K562 (cell line): ENCODE measurements around the gene C9. TPM values are rescaled to one million over a fixed set of nuclear protein-coding genes. Genes with fewer than 3 reads are reported as not detected.

Experiments used
- ATAC-seq: fragments of 200-7000 bp; cut with Tn5 transposase; 3 replicates; pipeline ENCODE4 v1.9.1; 2020; ENCODE audit warnings: moderate library complexity
- BruUV-seq: library from RNA; stranded (reverse); fragments of 400-500 nt; replicated peaks from 2 replicates; lab custom pipeline; 2021; lab: Mats Ljungman, UMichigan
- CTCF ChIA-PET: fragments of 300-600 bp; formaldehyde crosslinking; extraction: SDS; loops from one replicate; lab custom pipeline; 2021; ENCODE audit warnings: low intra/inter-chr PET ratio; lab: Yijun Ruan, JAX
- POLR2A ChIA-PET: fragments of 300-600, 350-650 bp; sonication (Branson Sonifier 250); formaldehyde crosslinking; extraction: SDS; loops from one replicate; lab custom pipeline; 2021; ENCODE audit warnings: antibody characterized with exemption, inconsistent platforms; lab: Yijun Ruan, JAX
- DNase-seq, 4 experiments: peaks; one replicate each; pipeline versions ENCODE4 v3.0.0 to v3.0.0-alpha.2; 2011 to 2018; ENCODE audit warnings: low spot score in 3 of 4, mixed read lengths in 3 of 4; ENCODE audit errors: extremely low read depth in 1 of 4
- FAIRE-seq: peaks from 2 replicates; lab custom pipeline; 2011; peaks lifted over from hg19 to GRCh38; lab: Jason Lieb, UNC
- H2AFZ ChIP-seq: 2 replicates; pipeline ENCODE4 v1.6.0; 2011; ENCODE audit warnings: low read depth, low read length, control low read depth, inconsistent platforms
- H3K27ac ChIP-seq: fragments of 200-600 bp; 3 replicates; pipeline ENCODE4 v1.8.0; 2011; ENCODE audit warnings: low read depth, mild to moderate bottlenecking, control low read depth, inconsistent platforms, low read length, moderate library complexity, mixed read lengths; ENCODE audit errors: extremely low read depth
- H3K27me3 ChIP-seq, 2 experiments: fragments of 300-600 bp in 1 of 2; 2 replicates in 1 of 2; 3 replicates in 1 of 2; pipeline versions ENCODE4 v1.6.0 to v1.8.0; 2011; ENCODE audit warnings: inconsistent platforms in 2 of 2, low read length in 2 of 2, mild to moderate bottlenecking in 1 of 2, mixed read lengths in 1 of 2, moderate library complexity in 1 of 2; ENCODE audit not compliant: control insufficient read depth in 2 of 2, insufficient read depth in 2 of 2
- H3K36me3 ChIP-seq: fragments of 300-600 bp; 3 replicates; pipeline ENCODE4 v1.8.0; 2011; ENCODE audit warnings: mild to moderate bottlenecking, low read length, inconsistent platforms; ENCODE audit not compliant: control insufficient read depth, insufficient read depth
- H3K4me1 ChIP-seq, 2 experiments: fragments of 200-600 bp in 1 of 2; replicated peaks in 1 of 2; 2 replicates in 1 of 2; 3 replicates in 1 of 2; pipeline versions ENCODE4 v1.5.1 to v1.8.0; 2011; ENCODE audit warnings: inconsistent platforms in 2 of 2, low read length in 2 of 2, mild to moderate bottlenecking in 1 of 2, mixed read lengths in 1 of 2, moderate library complexity in 1 of 2; ENCODE audit not compliant: control insufficient read depth in 2 of 2, insufficient read depth in 2 of 2
- H3K4me2 ChIP-seq: 2 replicates; pipeline ENCODE4 v1.6.1; 2011; ENCODE audit warnings: low read length, control low read depth, inconsistent platforms, mixed read lengths; ENCODE audit not compliant: insufficient read depth
- H3K4me3 ChIP-seq: fragments of 200-600 bp; sonication (generic), shearing (Covaris generic); 2 replicates; pipeline ENCODE4 v1.5.1; 2016; ENCODE audit warnings: control low read depth, inconsistent platforms
- H3K79me2 ChIP-seq: fragments of 200-600 bp; 3 replicates; pipeline ENCODE4 v1.8.0; 2011; ENCODE audit warnings: low read length, inconsistent platforms; ENCODE audit not compliant: control insufficient read depth, insufficient read depth
- H3K9ac ChIP-seq, 2 experiments: 2 replicates each; pipeline versions ENCODE4 v1.6.0 to v1.6.1; 2011; ENCODE audit warnings: low read depth in 2 of 2, low read length in 2 of 2, control low read depth in 1 of 2, inconsistent platforms in 1 of 2, mild to moderate bottlenecking in 1 of 2, mixed read lengths in 1 of 2; ENCODE audit not compliant: insufficient read depth in 1 of 2
- H3K9me1 ChIP-seq: one replicate; pipeline ENCODE4 v1.6.0; 2011; ENCODE audit warnings: inconsistent platforms, mild to moderate bottlenecking, low read length, moderate library complexity; ENCODE audit not compliant: control insufficient read depth, insufficient read depth
- H3K9me3 ChIP-seq: replicated peaks from 2 replicates; pipeline ENCODE4 v1.5.1; 2011; ENCODE audit warnings: low read depth, low read length, inconsistent platforms; ENCODE audit not compliant: control insufficient read depth, insufficient read depth
- H4K20me1 ChIP-seq: replicated peaks from 2 replicates; pipeline ENCODE4 v1.6.1; 2011; ENCODE audit warnings: low read length, inconsistent platforms, mixed read lengths; ENCODE audit not compliant: control insufficient read depth, insufficient read depth
- DIDO1 ChIP-seq: fragments of 450-650 bp; IDR thresholded peaks from 2 replicates; pipeline ENCODE4 v1.6.1; 2016; ENCODE audit warnings: low read depth, missing biosample characterization, missing genetic modification characterization
- E2F8 ChIP-seq: fragments of 450-650 bp; IDR thresholded peaks from 2 replicates; pipeline ENCODE4 v1.7.1; 2018; ENCODE audit warnings: mild to moderate bottlenecking, low read depth; ENCODE audit not compliant: partially characterized antibody
- FOSL1 ChIP-seq: fragments of 200-800 bp; sonication (Bioruptor generic); conservative IDR thresholded peaks from 2 replicates; pipeline ENCODE4 v1.6.1; 2016; ENCODE audit warnings: missing genetic modification characterization, missing compliant biosample characterization
- PRPF4 ChIP-seq: fragments of 200-400 bp; formaldehyde crosslinking; IDR thresholded peaks from one replicate; pipeline ENCODE4 v1.6.1; 2017; ENCODE audit warnings: low read length, low read depth, mild to moderate bottlenecking; ENCODE audit not compliant: insufficient read depth, poor library complexity, severe bottlenecking
- RUNX1 ChIP-seq: sonication (generic); IDR thresholded peaks from 2 replicates; pipeline ENCODE4 v1.6.1; 2016; ENCODE audit warnings: antibody characterized with exemption, low read depth
- SMARCC2 ChIP-seq: fragments of 450-650 bp; IDR thresholded peaks from 2 replicates; pipeline ENCODE4 v1.6.1; 2017; ENCODE audit warnings: antibody characterized with exemption, moderate library complexity, mild to moderate bottlenecking, low read depth
- ZNF280B ChIP-seq: fragments of 250-450 bp; sonication (Bioruptor Pico); IDR thresholded peaks from 2 replicates; pipeline ENCODE4 v1.5.1; 2021; ENCODE audit warnings: mild to moderate bottlenecking
- ZNF445 ChIP-seq: fragments of 250-450 bp; sonication (Bioruptor Pico); IDR thresholded peaks from 2 replicates; pipeline ENCODE4 v1.4.0; 2020; ENCODE audit warnings: low read depth, mild to moderate bottlenecking, moderate library complexity
- WGBS: fragments of 100-300 bp; shearing (Covaris generic); methylation state at CpG from one replicate; pipeline ENCODE4 v1.1.6; 2016; ENCODE audit warnings: low coverage, mixed read lengths; ENCODE audit not compliant: insufficient coverage; ENCODE audit errors: missing lambda C conversion rate; 5-methylcytosine and 5-hydroxymethylcytosine counted together
- in situ Hi-C: fragments of 300-500 bp; cut with MboI; formaldehyde crosslinking; loops from 4 replicates; pipeline ENCODE4 v1.15.0; 2018; ENCODE audit warnings: inconsistent platforms, mixed read lengths
- intact Hi-C: fragments of 100-400 bp; cut with micrococcal nuclease; formaldehyde crosslinking; loops from 2 replicates; pipeline ENCODE4 v1.14.2; 2022
- polyA plus RNA-seq, 8 experiments: library from polyadenylated mRNA; depleted of rRNA in 4 of 8; stranded (reverse) in 5 of 8; unstranded in 3 of 8; fragments of >200 nt; fragmentation: Nextera tagmentation in 2 of 8; fragmentation: Illumina TruSeq in 1 of 8; extraction: Ambion mirVana in 2 of 8; extraction: Trizol in 1 of 8; gene quantifications; 2 replicates each; pipeline versions ENCODE4 v1.2.1 to v1.2.3, GENCODE V29; 2011 to 2014; ENCODE audit warnings: inconsistent platforms in 1 of 8, missing spikeins in 1 of 8
- total RNA-seq, 7 experiments: library from RNA; depleted of rRNA in 6 of 7; stranded (reverse); fragments of >200 nt in 6 of 7; fragmentation: Illumina TruSeq in 2 of 7; extraction: Trizol in 2 of 7; gene quantifications; 2 replicates each; pipeline versions ENCODE4 v1.2.1 to v1.2.3, GENCODE V29; 2011 to 2021; ENCODE audit warnings: low replicate concordance in 1 of 7

Gene C9
- total and polyA plus RNA-seq, 9 of the 15 experiments (the other 6 are each of a cell fraction or from before 2014, with no cell fraction given): 0.08 to 0.38 TPM; not detected in 7

GRCh38 chr5:39369123-39369815 is 5.0 kb upstream of the C9 start:
- H3K27me3 ChIP-seq: peaks cover 0 to 2% of the 10 kb centered on the region in 2 experiments; a peak in 1 of 5 replicates
- H3K9ac ChIP-seq: no peak overlapping the region
- DNase-seq (no peak), FAIRE-seq (no peak), ATAC-seq (no peak; the same call in 2 of the 3 replicates)
- 18% methylated on average over 5 of the region's 5 CpGs for WGBS
- H3K4me3 ChIP-seq: no peak overlapping the region
- H3K27ac ChIP-seq: no peak overlapping the region
- in situ Hi-C loops (no loop called here), intact Hi-C loops (no loop called here)
- BruUV-seq: no TSS peak
- H3K9me1 ChIP-seq: no peaks in the 10 kb centered on the region
- H3K9me3 ChIP-seq: no peaks in the 10 kb centered on the region
- H2AFZ ChIP-seq: no peak overlapping the region
- no peaks in the 10 kb centered on the region for H3K79me2 ChIP-seq
- H3K36me3 ChIP-seq: no peaks in the 10 kb centered on the region
- 0 out of 5 replicates have a peak, but pooled peaks cover 0 to 3% of the 10 kb centered on the region in 2 experiments for H3K4me1 ChIP-seq
- ChIA-PET CTCF (no interaction called here), POLR2A (interaction anchor here (0.6 to 1.0 kb wide), 4 partner anchors 10 to 390 kb away, joined by 3 to 4 read pairs (median 3); no protein-coding TSS in a partner anchor)
- no peak for TF ChIP-seq RUNX1
- TF ChIP-seq DIDO1 (tag): no peak
- TF ChIP-seq PRPF4: no peak
- no peak for TF ChIP-seq ZNF445 (CRISPR knock-in tag)
- no peak for TF ChIP-seq SMARCC2
- no peak for TF ChIP-seq ZNF280B (CRISPR knock-in tag)
- no peak for TF ChIP-seq FOSL1 (tag)
- no peak for TF ChIP-seq E2F8
- H4K20me1 ChIP-seq: no peaks in the 10 kb centered on the region
- H3K4me2 ChIP-seq: no peak overlapping the region
